HG02852 (cell line): ENCODE measurements around the gene HMOX2.
A peak's percentile ranks its signal among the peaks of the same experiment; 100 is the strongest.

Experiments used
- ATAC-seq: cut with Tn5 transposase; IDR thresholded peaks from one replicate; pipeline ENCODE4 v1.9.1; 2021; ENCODE audit warnings: mild to moderate bottlenecking, moderate library complexity; ENCODE audit not compliant: unreplicated experiment

The HMOX2 gene

DNA sequence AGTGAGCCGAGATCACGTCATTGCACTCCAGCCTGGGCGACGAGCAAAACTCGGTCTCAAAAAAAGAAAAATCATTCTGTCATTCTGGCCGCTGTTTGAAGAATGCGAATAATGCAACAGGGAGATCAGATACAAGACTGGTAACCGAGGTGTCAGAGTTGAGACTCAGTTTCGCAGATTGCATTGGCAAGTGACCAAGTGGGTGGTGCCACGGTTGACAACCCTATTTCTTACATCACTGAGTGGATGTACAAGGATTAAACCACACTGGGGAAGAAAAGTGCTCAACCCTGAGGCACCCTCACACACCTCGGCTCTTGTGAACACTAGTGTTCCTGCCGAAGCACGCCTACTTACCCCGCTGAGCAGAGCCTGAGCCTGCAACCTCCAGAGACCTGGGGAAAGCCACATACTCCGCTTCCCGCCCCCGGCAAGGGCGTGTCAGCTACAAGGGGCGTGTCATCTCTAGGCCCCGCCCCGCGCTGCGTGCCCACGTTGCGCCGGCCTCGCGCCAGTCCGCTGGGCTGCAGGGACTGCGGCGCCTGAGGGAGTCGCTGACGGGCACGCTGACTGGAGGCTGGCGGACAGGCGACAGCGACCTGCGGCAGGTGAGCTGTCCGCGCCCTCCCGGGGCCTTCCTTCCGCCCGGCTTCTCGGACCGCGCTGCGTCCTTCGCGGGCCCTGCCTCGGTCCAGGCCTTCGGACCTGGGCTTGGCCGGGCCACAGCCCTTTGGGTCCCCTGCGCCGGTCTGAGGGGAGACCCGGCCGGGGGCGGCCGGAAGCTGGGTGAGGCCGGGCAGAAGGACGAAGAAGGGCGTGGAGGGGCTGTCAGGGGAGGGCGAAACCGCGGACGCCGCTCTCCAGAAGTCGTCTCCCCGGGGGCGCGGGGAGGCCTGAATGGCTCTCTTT, at the start of gene HMOX2:
TSS of gene HMOX2 (plus strand) at position 519 of the 909 bp plus-strand sequence. CDS start 29,127 bp downstream, outside the sequence.
- peak; percentile 79 for ATAC-seq

GRCh38 chr16:4426722-4427372, 49.4 kb upstream of the HMOX2 start:
- ATAC-seq, result no peak

GRCh38 chr16:4428500-4428899, 47.7 kb upstream of the HMOX2 start:
- ATAC-seq, result no peak

- ATAC-seq, result no peak
Measured at GRCh38 chr16:4431023-4431422, 45.2 kb upstream of the HMOX2 start.

GRCh38 chr16:4433228-4433627, 43.0 kb upstream of the HMOX2 start:
- no peak for ATAC-seq

DNA sequence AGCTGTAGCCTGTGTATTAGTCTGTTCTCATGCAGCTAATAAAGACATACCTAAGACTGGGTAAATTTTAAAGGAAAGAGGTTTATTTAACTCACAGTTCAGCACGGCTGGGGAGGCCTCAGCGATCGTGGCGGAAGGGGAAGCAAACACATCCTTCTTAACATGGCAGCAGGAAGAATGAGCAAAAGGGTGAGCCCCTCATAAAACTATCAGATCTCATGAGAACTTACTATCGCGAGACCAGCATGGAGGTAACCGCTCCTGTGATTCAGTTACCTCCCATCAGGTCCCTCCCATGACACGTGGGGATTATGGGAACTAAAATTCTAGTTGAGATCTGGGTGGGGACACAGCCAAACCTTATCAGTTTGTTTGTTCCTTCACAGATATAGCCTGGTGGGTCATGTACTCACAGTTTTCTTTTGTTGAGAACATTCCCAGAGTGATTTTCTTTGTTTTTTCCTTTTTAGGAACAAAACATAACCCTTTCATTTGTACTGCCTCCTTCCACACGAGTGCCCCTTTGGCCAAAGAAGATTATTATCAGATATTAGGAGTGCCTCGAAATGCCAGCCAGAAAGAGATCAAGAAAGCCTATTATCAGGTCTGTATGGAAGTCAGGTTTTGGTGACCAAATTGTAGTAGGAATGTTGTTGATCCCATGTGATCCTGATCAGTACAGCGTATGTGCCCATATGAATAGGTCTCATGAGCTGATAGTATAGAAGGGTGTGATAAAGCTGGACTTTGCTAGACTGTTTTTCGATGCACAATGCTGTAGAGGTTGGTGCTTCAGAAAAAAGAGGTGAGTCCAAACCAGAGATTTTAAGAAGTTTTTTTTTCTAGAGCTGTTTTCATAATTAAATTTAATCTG, 42.0 kb upstream of the HMOX2 start:
- no peak for ATAC-seq

- no peak for ATAC-seq
Measured at GRCh38 chr16:4435337-4436067, 40.7 kb upstream of the HMOX2 start.

DNA sequence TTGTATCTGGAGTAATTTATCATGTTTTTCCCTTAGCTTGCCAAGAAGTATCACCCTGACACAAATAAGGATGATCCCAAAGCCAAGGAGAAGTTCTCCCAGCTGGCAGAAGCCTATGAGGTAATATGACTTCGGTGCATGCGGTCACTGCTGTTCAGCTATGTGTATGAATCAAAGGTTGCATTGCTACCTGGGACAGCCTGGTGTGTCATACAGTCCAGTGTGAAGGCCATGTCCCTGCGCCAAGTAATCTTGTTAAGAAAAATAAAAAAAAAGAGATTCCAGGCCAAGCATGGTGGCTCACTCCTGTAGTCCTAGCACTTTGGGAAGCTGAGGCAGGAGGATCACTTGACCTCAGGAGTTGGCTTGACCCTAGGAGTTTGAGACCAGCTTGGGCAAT, 38.8 kb upstream of the HMOX2 start:
- ATAC-seq, result no peak

- no peak for ATAC-seq
Measured at GRCh38 chr16:4442371-4442770, 33.8 kb upstream of the HMOX2 start.

GRCh38 chr16:4443271-4443670, 32.9 kb upstream of the HMOX2 start:
- ATAC-seq, result no peak

DNA sequence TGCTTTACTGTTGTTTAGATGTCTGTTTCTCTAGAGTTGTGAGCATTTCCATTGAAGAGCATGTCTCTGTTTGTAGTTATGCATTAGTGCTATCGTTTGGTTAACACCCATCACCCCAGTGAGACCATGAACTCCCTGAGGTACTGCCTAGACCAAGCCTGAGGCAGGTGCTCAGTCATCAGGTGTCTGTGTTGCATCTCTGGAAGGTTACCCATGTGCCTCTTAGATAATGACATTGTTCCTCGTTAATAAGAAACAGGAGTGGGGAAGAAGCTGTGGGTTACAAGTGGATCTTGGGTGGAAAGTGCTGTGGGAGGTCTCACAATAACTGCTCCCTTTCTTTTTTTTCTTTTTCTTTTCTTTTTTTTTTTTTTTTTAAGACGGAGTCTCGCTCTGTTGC, 32.2 kb upstream of the HMOX2 start:
- ATAC-seq, result no peak

GRCh38 chr16:4450430-4450829, 25.8 kb upstream of the HMOX2 start:
- no peak for ATAC-seq

DNA sequence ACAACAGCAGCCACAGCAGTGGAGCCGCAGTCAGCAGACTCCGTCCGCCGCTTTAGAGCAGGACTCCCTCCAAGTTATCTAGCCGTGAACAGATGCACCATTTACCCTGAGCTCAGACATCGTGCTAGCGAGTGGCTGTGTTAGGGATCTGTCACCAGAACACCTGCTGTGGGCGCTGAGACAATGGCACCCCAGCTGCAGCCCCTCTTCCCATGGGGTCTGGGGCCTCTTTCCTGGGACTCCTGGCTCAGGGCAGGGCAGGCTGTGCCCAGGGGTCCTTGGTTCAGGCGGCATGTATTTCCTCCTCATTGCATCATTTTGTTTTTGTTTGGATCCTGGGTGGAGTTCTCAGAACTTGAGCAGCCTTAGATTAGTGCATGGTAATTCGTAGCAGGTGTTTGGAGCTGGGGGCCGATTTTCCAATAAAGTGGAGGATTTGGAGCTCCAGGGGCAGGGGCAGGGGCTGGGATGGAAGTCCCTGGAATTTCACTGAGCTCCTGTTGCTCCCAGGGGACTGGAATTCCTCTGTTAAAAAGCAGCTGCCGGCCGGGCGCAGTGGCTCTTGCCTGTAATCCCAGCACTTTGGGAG, 25.2 kb upstream of the HMOX2 start:
- no peak for ATAC-seq

- no peak for ATAC-seq
Measured at GRCh38 chr16:4452674-4453073, 23.5 kb upstream of the HMOX2 start.

DNA sequence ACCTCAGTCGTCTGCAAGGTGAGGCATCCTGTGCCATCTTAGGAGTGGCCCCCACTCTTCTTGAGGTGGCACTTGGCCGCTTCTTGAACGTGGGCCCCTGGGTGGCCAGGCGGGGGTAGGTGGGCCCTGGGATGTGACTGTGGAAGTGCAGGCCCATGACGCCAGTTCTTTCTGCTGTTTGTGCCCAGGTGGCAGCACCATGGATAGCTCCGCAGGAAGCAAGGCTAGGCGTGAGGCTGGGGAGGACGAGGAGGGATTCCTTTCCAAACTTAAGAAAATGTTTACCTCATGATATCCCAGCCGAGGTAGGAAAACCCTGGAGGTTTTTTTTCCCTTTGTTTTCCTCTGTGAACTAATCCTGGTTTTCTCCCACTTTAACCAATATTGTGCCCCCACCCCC, 21.6 kb upstream of the HMOX2 start:
- ATAC-seq, result no peak

DNA sequence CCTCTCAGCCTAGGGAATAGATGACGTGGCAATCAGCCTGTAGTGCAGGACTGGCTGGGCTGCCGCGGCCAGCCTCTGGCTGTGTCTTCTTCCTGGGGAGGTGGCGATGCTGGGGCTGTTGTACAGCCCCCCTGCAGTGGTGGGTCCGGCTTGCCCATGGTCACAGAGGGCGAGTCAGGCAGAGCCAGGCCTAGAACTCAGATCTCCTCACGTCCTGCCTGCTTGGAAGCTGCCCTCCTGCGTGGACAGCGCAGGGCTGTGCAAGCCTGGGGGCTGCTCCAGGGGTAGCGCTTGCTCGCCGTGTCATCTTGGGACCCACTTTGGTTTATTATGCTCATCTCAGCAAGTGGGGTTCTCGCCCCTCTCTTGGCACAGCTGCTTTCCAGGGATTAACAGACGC, 21.1 kb upstream of the HMOX2 start:
- no peak for ATAC-seq

- ATAC-seq, result no peak
Measured at GRCh38 chr16:4455951-4456350, 20.2 kb upstream of the HMOX2 start.

- ATAC-seq, result no peak
Measured at GRCh38 chr16:4460936-4461249, 15.3 kb upstream of the HMOX2 start.

DNA sequence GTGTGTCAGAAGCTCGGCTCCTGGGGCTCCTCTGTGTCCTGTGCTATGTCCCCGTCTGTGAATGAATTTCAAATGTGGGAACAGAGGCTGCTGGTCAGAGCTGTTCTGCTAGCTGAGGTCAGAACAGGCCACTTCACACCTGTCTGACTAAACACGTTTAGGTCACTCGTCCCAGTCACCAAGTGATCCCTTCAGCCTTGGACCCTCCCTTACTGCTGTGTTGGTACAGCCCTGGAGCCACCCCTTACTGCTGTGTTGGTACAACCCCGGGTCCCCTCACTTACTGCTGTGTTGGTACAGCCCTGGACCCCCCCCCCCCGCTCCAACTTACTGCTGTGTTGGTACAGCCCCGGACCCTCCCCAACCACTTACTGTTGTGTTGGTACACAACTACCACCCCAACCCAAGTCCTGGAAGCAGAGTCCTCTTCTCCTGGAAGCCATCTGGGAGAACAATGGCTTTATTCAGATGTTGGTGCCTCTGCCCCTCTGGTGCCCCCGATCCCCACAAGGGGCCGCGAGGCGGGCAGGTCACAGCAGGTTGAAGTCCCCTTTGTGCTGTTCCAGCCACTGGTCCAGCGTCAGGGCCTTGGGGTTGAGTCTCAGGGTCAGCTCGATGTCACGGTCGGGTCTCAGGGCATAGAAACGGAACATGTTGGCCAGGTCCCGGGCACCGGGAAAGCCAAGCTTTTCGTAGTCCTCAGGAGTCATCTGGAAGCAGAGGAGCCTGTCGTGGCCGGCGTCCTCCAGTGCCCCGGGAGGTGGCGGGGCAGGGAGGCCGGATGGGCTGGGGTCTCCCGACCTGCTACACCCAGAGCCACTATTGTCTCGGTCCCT, 14.7 kb upstream of the HMOX2 start:
- ATAC-seq, result no peak
